Measurements from ENCODE around the gene TIA1. TPM values are rescaled to one million over a fixed set of nuclear protein-coding genes. Genes with fewer than 3 reads are reported as not detected.
"Not testable (repeated sequence)": the region's sequence is repeated elsewhere in the genome, so short reads cannot be mapped to it uniquely, and the experiment has no call there.

Gene TIA1
- total RNA-seq, 4 donors from 2014 or later, result 41.1 to 82.2 (median 47.3) TPM

- 82% methylated on average over 5 of the region's 5 CpGs for WGBS
- Histone ChIP-seq H3K27me3 (no peaks in the 10 kb centered on the region), H3K27ac (replicated peaks in 1 of 4) (no peak overlapping the region), H3K4me3 (no peak overlapping the region), H3K9me3 (no peaks in the 10 kb centered on the region), H3K36me3 (no peaks in the 10 kb centered on the region), H3K4me1 (peaks cover 8 to 16% (median 12%) of the 10 kb centered on the region in 4 donors)
- intact Hi-C loops (cut with DNase I), result no loop called here
- no peak for DNase-seq (ENCODE audit: extremely low spot score)
- TF ChIP-seq CTCF (IDR thresholded peaks at IDR 0.05) (no peak), POLR2A (IDR thresholded peaks at IDR 0.05; ENCODE audit: low read depth) (no peak), EP300 (IDR thresholded peaks at IDR 0.05) (no peak), POLR2AphosphoS5 (IDR thresholded peaks at IDR 0.05) (no peak)
These were observed 60.0 kb downstream of the TIA1 start for GRCh38 chr2:70188460-70188859.

- H3K36me3 ChIP-seq; H3K27ac ChIP-seq (replicated peaks in 1 of 4); DNase-seq (ENCODE audit: extremely low spot score); H3K4me3 ChIP-seq; H3K9me3 ChIP-seq; H3K27me3 ChIP-seq; intact Hi-C loops (cut with DNase I): not testable (repeated sequence)
- 91% methylated on average over 9 of the region's 9 CpGs for WGBS
- peaks cover 8 to 16% (median 12%) of the 10 kb centered on the region in 4 donors for H3K4me1 ChIP-seq
These were observed 61.3 kb downstream of the TIA1 start for GRCh38 chr2:70187170-70187569.

GRCh38 chr2:70182689-70183088 is 65.7 kb downstream of the TIA1 start:
- H3K27ac ChIP-seq (replicated peaks in 1 of 4), result no peak overlapping the region
- no peak for TF ChIP-seq POLR2AphosphoS5 (IDR thresholded peaks at IDR 0.05)
- TF ChIP-seq EP300 (IDR thresholded peaks at IDR 0.05), result no peak
- no peak for TF ChIP-seq POLR2A (IDR thresholded peaks at IDR 0.05; ENCODE audit: low read depth)
- no peak for TF ChIP-seq CTCF (IDR thresholded peaks at IDR 0.05)
- no peaks in the 10 kb centered on the region for H3K27me3 ChIP-seq
- no peaks in the 10 kb centered on the region for H3K4me1 ChIP-seq
- no peak for DNase-seq (ENCODE audit: extremely low spot score)
- H3K9me3 ChIP-seq, result no peaks in the 10 kb centered on the region
- peaks cover 15 to 52% (median 40%) of the 10 kb centered on the region in 4 donors for H3K36me3 ChIP-seq
- H3K4me3 ChIP-seq, result no peak overlapping the region
- WGBS, result 94% methylated on average over 4 of the region's 4 CpGs
- intact Hi-C loops (cut with DNase I), result no loop called here

- no peak overlapping the region for H3K4me3 ChIP-seq
- H3K36me3 ChIP-seq, result peaks cover 28 to 64% (median 51%) of the 10 kb centered on the region in 4 donors
- TF ChIP-seq POLR2AphosphoS5 (IDR thresholded peaks at IDR 0.05), result no peak
- TF ChIP-seq CTCF (IDR thresholded peaks at IDR 0.05), result no peak
- TF ChIP-seq EP300 (IDR thresholded peaks at IDR 0.05), result no peak
- TF ChIP-seq POLR2A (IDR thresholded peaks at IDR 0.05; ENCODE audit: low read depth), result no peak
- DNase-seq (ENCODE audit: extremely low spot score), result no peak
- no peaks in the 10 kb centered on the region for H3K27me3 ChIP-seq
- H3K4me1 ChIP-seq, result no peaks in the 10 kb centered on the region
- no peaks in the 10 kb centered on the region for H3K9me3 ChIP-seq
- intact Hi-C loops (cut with DNase I), result no loop called here
- H3K27ac ChIP-seq (replicated peaks in 1 of 4), result no peak overlapping the region
- 87% methylated on average over 16 of the region's 16 CpGs for WGBS
These were observed 67.0 kb downstream of the TIA1 start for GRCh38 chr2:70181363-70181956.

- Histone ChIP-seq H3K4me1 (no peaks in the 10 kb centered on the region), H3K36me3 (peaks cover 39 to 98% (median 92%) of the 10 kb centered on the region in 4 donors), H3K4me3 (no peak overlapping the region), H3K27ac (replicated peaks in 1 of 4) (no peak overlapping the region), H3K27me3 (no peaks in the 10 kb centered on the region), H3K9me3 (no peaks in the 10 kb centered on the region)
- no peak for DNase-seq (ENCODE audit: extremely low spot score)
- 94% methylated on average over 8 of the region's 8 CpGs for WGBS
- TF ChIP-seq EP300 (IDR thresholded peaks at IDR 0.05) (no peak), POLR2AphosphoS5 (IDR thresholded peaks at IDR 0.05) (no peak), POLR2A (IDR thresholded peaks at IDR 0.05; ENCODE audit: low read depth) (no peak), CTCF (IDR thresholded peaks at IDR 0.05) (no peak)
- intact Hi-C loops (cut with DNase I), result no loop called here
These were observed 74.9 kb downstream of the TIA1 start for GRCh38 chr2:70173520-70173919.

- H3K4me1 ChIP-seq; H3K27ac ChIP-seq (replicated peaks in 1 of 4); H3K9me3 ChIP-seq; DNase-seq (ENCODE audit: extremely low spot score); H3K4me3 ChIP-seq; intact Hi-C loops (cut with DNase I); H3K27me3 ChIP-seq: not testable (repeated sequence)
- 93% methylated on average over 11 of the region's 11 CpGs for WGBS
- peaks cover 38 to 98% (median 89%) of the 10 kb centered on the region in 4 donors for H3K36me3 ChIP-seq
These were observed 78.7 kb downstream of the TIA1 start for GRCh38 chr2:70169654-70170245.
